Lower leg skin (tissue), 3 donors: ENCODE results near the gene FGF12.

Experiments used
- POLR2A ChIP-seq, 2 donors: fragments of 450-650 bp; IDR thresholded peaks; one replicate each; pipeline ENCODE4 v1.6.1; 2016 to 2017; ENCODE audit warnings: antibody characterized with exemption in 2 of 2, mild to moderate bottlenecking in 1 of 2, moderate library complexity in 1 of 2
- TF ChIP-seq, protein P1 (sequence below), 3 donors: fragments of 450-650 bp; IDR thresholded peaks; one replicate each; pipeline ENCODE4 v1.5.1; 2016; ENCODE audit warnings: antibody characterized with exemption in 3 of 3, mild to moderate bottlenecking in 3 of 3, moderate library complexity in 2 of 3

GRCh38 chr3:192332386-192333291 lies 394.7 kb downstream of the FGF12 start:
- TF ChIP-seq, protein P1, sequence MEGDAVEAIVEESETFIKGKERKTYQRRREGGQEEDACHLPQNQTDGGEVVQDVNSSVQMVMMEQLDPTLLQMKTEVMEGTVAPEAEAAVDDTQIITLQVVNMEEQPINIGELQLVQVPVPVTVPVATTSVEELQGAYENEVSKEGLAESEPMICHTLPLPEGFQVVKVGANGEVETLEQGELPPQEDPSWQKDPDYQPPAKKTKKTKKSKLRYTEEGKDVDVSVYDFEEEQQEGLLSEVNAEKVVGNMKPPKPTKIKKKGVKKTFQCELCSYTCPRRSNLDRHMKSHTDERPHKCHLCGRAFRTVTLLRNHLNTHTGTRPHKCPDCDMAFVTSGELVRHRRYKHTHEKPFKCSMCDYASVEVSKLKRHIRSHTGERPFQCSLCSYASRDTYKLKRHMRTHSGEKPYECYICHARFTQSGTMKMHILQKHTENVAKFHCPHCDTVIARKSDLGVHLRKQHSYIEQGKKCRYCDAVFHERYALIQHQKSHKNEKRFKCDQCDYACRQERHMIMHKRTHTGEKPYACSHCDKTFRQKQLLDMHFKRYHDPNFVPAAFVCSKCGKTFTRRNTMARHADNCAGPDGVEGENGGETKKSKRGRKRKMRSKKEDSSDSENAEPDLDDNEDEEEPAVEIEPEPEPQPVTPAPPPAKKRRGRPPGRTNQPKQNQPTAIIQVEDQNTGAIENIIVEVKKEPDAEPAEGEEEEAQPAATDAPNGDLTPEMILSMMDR (IDR thresholded peaks at IDR 0.05), result no peak
- TF ChIP-seq POLR2A (IDR thresholded peaks at IDR 0.05), result no peak
